Natural killer cell (primary cell): ENCODE data around the gene SH3BGRL. TPM values are rescaled to one million over a fixed set of nuclear protein-coding genes. Genes with fewer than 3 reads are reported as not detected.
"Not testable (repeated sequence)": the region's sequence is repeated elsewhere in the genome, so short reads cannot be mapped to it uniquely, and the experiment has no call there.

ENCODE experiments used
- ATAC-seq, 3 donors: fragments of 150-1000 bp in 2 of 3; fragments of 200-7000 bp in 1 of 3; cut with Tn5 transposase; 1 replicate in 1 of 3; 2 replicates in 2 of 3; pipeline ENCODE4 v1.10.0; 2021; ENCODE audit warnings: mild to moderate bottlenecking in 2 of 3, moderate library complexity in 2 of 3
- DNase-seq, 2 donors: peaks; one replicate each; pipeline versions ENCODE4 v3.0.0 to v3.0.0-alpha.2; 2013 to 2021; ENCODE audit warnings: mixed read lengths in 1 of 2
- H3K27ac ChIP-seq: one replicate; pipeline ENCODE4 v1.5.1; 2013; ENCODE audit warnings: mild to moderate bottlenecking, low read length
- H3K27me3 ChIP-seq: one replicate; pipeline ENCODE4 v1.6.1; 2013; ENCODE audit warnings: low read length; ENCODE audit not compliant: control insufficient read depth, insufficient read depth
- H3K36me3 ChIP-seq: one replicate; pipeline ENCODE4 v1.6.1; 2013; ENCODE audit warnings: low read length; ENCODE audit not compliant: control insufficient read depth, insufficient read depth
- H3K4me1 ChIP-seq: one replicate; pipeline ENCODE4 v1.6.1; 2013; ENCODE audit warnings: low read length; ENCODE audit not compliant: control insufficient read depth, insufficient read depth
- H3K4me3 ChIP-seq: one replicate; pipeline ENCODE4 v1.5.1; 2013; ENCODE audit warnings: low read length
- H3K9me3 ChIP-seq: one replicate; pipeline ENCODE4 v1.6.1; 2013; ENCODE audit warnings: low read length; ENCODE audit not compliant: control insufficient read depth, insufficient read depth
- H3K27ac Mint-ChIP-seq, 2 donors: one replicate each; pipeline ENCODE4 v1.8.0; 2022; ENCODE audit warnings: mild to moderate bottlenecking in 2 of 2, mixed read lengths in 2 of 2, moderate library complexity in 1 of 2
- H3K27me3 Mint-ChIP-seq, 2 donors: one replicate each; pipeline ENCODE4 v1.8.0; 2022; ENCODE audit warnings: low read depth in 2 of 2, mixed read lengths in 2 of 2
- H3K36me3 Mint-ChIP-seq: one replicate; pipeline ENCODE4 v1.8.0; 2022; ENCODE audit warnings: mixed read lengths
- H3K4me1 Mint-ChIP-seq, 2 donors: one replicate each; pipeline ENCODE4 v1.8.0; 2022; ENCODE audit warnings: mixed read lengths in 2 of 2
- H3K4me3 Mint-ChIP-seq: one replicate; pipeline ENCODE4 v1.8.0; 2022; ENCODE audit warnings: mild to moderate bottlenecking, moderate library complexity, mixed read lengths
- H3K9me3 Mint-ChIP-seq, 2 donors: one replicate each; pipeline ENCODE4 v1.8.0; 2022; ENCODE audit warnings: mixed read lengths in 2 of 2
- CTCF ChIP-seq: fragments of 200-600 bp; IDR thresholded peaks from one replicate; pipeline ENCODE4 v1.8.0; 2022; ENCODE audit warnings: antibody characterized with exemption
- WGBS: methylation state at CpG from one replicate; pipeline ENCODE4 v1.1.7; 2013; ENCODE audit warnings: missing lambda C conversion rate; ENCODE audit not compliant: insufficient coverage; 5-methylcytosine and 5-hydroxymethylcytosine counted together
- intact Hi-C: fragments of 100-400 bp; cut with micrococcal nuclease; formaldehyde crosslinking; loops from one replicate; pipeline ENCODE4 v1.14.2; 2022
- total RNA-seq, 4 donors: library from RNA; stranded (reverse); fragments of 120-200 nt in 1 of 4; gene quantifications; one replicate each; pipeline versions ENCODE4 v1.2.3 to v1.2.4, GENCODE V29; 2013 to 2022

SH3BGRL gene
- total RNA-seq, 3 donors from 2014 or later (not counting 1 experiment from before 2014, with no cell fraction given) = 103 to 108 (median 108) TPM

DNA sequence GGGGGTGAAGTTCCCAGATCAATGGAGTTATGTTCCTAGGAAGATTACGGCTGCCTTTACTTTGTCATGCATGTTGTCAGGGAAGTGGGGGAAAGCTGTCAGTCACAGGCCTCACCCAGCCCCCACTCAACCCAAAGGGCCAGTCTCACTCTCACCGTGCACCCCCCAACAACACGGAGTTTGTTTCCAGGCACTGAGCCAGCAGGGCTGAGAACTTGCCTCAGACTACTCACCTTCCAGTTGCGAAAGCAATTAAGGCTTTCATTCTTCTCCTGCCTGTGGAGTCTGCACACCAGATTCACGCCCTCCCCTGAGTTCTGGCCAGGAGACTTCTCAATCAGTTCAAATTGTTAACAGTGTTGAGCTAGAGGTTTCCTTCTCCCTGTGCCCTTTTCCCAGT is 114.3 kb downstream of the SH3BGRL start:
- no peaks in the 10 kb centered on the region for H3K4me1 ChIP-seq
- H3K9me3 ChIP-seq = no peaks in the 10 kb centered on the region
- H3K36me3 ChIP-seq = no peaks in the 10 kb centered on the region
- H3K4me3 ChIP-seq = no peak overlapping the region
- DNase-seq (no peak), ATAC-seq (no peak)
- Mint-ChIP-seq H3K4me3 (no peak overlapping the region), H3K4me1 (peaks cover 10 to 24% of the 10 kb centered on the region in 2 donors), H3K27ac (no peak overlapping the region), H3K36me3 (no peaks in the 10 kb centered on the region), H3K27me3 (no peaks in the 10 kb centered on the region), H3K9me3 (no peaks in the 10 kb centered on the region)
- H3K27me3 ChIP-seq = no peaks in the 10 kb centered on the region
- intact Hi-C loops = no loop called here
- H3K27ac ChIP-seq = no peak overlapping the region
- TF ChIP-seq CTCF = no peak
- 96% methylated on average over 4 of the region's 5 CpGs for WGBS

DNA sequence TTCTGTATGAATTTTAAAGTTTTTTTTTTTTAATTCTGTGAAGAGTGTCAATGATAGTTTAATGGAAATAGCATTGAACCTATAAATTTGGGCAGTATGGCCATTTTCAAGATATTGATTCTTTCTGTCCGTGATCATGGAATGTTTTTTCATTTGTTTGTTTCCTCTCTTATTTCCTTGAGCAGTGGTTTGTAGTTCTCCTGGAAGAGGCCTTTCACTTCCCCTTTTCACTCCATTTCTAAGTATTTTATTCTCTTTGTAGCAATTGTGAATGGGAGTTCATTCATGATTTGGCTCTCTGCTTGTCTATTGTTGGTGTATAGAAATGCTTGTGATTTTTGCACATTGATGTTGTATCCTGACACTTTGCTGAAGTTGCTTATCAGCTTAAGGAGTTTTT is 129.8 kb downstream of the SH3BGRL start:
- no CpG with 5 or more reads among the region's 1 CpG for WGBS
- H3K27me3 Mint-ChIP-seq = not testable (repeated sequence)

DNA sequence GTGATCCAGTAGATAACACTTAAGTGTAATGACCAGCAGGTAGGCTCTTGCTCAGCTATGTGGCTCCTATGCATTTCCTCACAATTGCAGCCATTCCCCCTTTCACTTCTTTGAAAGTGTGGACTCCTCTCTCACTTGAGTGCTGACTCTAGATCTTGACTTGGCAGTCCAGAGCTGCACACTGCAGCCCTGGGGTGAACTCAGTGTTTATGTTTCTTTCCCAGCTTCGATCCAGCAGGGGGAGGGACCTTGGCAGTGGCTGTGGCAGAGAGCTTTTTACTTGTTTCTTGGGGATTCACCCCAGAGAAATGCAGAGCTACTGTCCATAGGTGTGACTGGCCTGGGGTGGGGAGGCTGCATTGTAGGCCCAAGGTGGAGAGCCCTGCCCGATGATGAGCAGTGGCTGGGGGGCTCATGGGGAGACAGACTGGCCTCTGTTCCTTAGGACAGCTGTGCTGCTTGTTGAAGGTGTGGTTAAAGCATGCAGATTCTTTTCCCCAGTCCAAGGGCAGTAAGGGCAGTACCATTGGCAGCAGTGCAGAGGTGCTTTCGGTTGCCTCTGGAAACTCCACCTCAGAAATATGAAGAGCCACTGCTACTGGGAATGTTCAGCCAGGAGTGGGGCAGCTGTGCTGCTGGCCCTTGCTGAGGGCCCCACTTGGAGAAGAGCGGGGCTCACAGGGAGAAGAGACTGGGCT is 134.7 kb downstream of the SH3BGRL start:
- Mint-ChIP-seq H3K9me3 (peaks cover 0 to 3% of the 10 kb centered on the region in 2 donors), H3K36me3 (no peaks in the 10 kb centered on the region), H3K4me1 (peaks cover 9 to 12% of the 10 kb centered on the region in 2 donors), H3K27ac (no peak overlapping the region), H3K4me3 (no peak overlapping the region), H3K27me3 (no peaks in the 10 kb centered on the region)
- intact Hi-C loops = no loop called here
- Histone ChIP-seq H3K27me3 (no peaks in the 10 kb centered on the region), H3K4me3 (no peak overlapping the region), H3K27ac (no peak overlapping the region), H3K4me1 (no peaks in the 10 kb centered on the region), H3K9me3 (no peaks in the 10 kb centered on the region), H3K36me3 (no peaks in the 10 kb centered on the region)
- no peak for ATAC-seq
- DNase-seq = no peak
- TF ChIP-seq CTCF = no peak
- 91% methylated on average over 4 of the region's 4 CpGs for WGBS

More for the DNA sequence above, 129.8 kb downstream of the SH3BGRL start:
- H3K27me3 ChIP-seq, intact Hi-C loops, ATAC-seq, H3K36me3 ChIP-seq, H3K9me3 ChIP-seq, H3K36me3 Mint-ChIP-seq, H3K27ac ChIP-seq, H3K4me3 ChIP-seq, H3K27ac Mint-ChIP-seq, H3K4me3 Mint-ChIP-seq, H3K4me1 ChIP-seq, DNase-seq, H3K9me3 Mint-ChIP-seq: not testable (repeated sequence)
- peaks cover 8 to 20% of the 10 kb centered on the region in 2 donors for H3K4me1 Mint-ChIP-seq

- intact Hi-C loops = no loop called here
- Histone ChIP-seq H3K27me3 (no peaks in the 10 kb centered on the region), H3K27ac (no peak overlapping the region), H3K36me3 (no peaks in the 10 kb centered on the region), H3K9me3 (no peaks in the 10 kb centered on the region), H3K4me1 (no peaks in the 10 kb centered on the region), H3K4me3 (no peak overlapping the region)
- H3K27me3 Mint-ChIP-seq = no peaks in the 10 kb centered on the region
- peaks cover 9% of the 10 kb centered on the region in 2 donors for H3K4me1 Mint-ChIP-seq
- no peak overlapping the region for H3K4me3 Mint-ChIP-seq
- H3K36me3 Mint-ChIP-seq = no peaks in the 10 kb centered on the region
- DNase-seq (no peak), ATAC-seq (no peak)
- 98% methylated on average over 3 of the region's 3 CpGs for WGBS
- no peak for TF ChIP-seq CTCF
- H3K27ac Mint-ChIP-seq = no peak overlapping the region
- peaks cover 0 to 3% of the 10 kb centered on the region in 2 donors for H3K9me3 Mint-ChIP-seq
Observed at GRCh38 chrX:81337805-81338204, 135.9 kb downstream of the SH3BGRL start.
